Ecto neural progenitor cell (in vitro differentiated cells): ENCODE data around the gene PCGF3.
"Not testable (repeated sequence)": the region's sequence is repeated elsewhere in the genome, so short reads cannot be mapped to it uniquely, and the experiment has no call there.

Source experiments
- DNase-seq: peaks from one replicate; pipeline ENCODE4 v3.0.0-alpha.2; 2018; ENCODE audit warnings: low spot score

Gene PCGF3

DNA sequence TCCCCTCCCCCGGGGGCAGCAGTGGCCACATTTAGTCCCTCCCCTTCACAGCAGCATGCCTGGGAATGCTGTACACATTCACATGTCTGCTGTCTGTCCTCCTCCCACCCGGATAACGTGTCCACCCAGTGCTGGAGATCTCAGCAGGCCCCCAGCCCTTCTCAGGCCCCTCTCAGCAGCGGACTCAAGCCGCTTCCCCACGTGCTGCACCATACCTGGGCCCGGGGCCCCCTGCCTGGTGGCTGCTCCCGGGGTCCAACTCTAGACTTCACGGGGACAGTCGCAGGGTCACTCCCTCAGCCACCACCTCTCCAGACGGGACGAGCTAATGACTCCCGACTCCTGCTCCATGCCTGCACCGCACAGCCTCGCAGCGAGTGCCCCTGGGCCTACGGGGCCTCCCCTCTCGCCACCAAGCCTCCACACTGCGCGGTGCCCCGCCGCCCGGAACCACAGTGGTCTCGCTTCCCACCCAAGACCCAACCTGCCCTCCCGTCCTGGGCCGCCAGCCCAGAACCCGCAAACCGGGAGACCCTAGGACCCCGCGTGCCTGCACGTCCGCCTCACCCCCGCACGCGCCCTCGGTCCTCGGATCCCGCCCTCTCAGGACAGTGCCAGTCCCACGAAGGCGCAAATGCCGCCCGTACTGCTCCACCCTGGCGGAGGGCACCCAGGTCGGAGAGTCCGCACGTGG lies 1.3 kb upstream of the PCGF3 start:
- no peak for DNase-seq

GRCh38 chr4:704971-705277 lies 708 bp upstream of the PCGF3 start:
- no peak for DNase-seq

DNA sequence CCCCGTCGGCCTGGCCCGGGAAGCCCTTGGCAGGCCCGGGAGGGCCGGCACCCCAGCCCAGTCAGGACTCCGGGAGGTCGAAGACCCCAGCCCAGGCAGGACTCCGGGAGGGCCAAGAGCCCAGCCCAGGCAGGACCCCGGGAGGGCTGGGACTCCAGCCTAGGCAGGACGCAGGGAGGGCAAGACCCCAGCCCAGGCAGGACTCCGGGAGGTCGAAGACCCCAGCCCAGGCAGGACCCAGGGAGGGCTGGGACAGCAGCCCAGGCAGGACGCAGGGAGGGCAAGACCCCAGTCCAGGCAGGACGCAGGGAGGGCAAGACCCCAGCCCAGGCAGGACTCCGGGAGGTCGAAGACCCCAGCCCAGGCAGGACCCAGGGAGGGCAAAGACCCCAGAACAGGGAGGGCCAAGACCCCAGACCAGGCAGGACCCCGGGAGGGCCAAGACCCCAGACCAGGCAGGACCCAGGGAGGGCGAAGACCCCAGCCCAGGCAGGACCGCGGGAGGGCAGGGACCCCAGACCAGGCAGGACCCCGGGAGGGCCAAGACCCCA lies 526 bp downstream of the PCGF3 start:
- not testable (repeated sequence) for DNase-seq

GRCh38 chr4:706834-707598 lies 1.4 kb downstream of the PCGF3 start:
- DNase-seq: no peak

- DNase-seq: no peak
Measured at GRCh38 chr4:707929-708630, 2.4 kb downstream of the PCGF3 start.

DNA sequence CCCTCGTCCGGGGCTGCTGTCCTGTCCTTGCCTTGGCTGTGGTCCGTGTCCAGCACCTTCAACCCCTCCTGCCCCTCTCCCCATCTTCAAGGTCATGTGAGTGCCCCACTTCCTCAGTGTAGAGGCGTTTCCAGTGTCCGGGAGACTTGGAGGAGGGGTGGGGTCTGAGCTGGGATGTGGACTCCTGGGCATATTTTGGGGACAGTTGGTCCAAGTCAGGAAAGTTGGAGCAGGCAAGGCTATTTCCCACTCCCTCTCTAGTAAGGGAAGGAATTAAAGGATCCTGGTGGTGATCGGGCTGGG lies 3.0 kb downstream of the PCGF3 start:
- no peak for DNase-seq

DNA sequence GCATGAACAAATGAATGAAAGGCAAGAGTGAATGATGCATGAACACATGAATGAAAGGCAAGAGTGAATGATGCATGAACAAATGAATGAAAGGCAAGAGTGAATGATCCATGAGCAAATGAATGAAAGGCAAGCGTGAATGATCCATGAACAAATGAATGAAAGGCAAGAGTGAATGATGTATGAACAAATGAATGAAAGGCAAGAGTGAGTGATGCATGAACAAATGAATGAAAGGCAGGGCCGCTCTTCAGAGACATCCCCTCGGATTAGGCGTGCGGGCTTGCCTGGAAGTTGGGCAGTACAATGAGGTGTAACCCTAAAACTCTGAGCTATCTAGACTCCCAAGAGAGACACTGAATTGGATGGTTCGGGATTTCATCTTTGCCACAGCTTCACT lies 3.7 kb downstream of the PCGF3 start:
- DNase-seq: no peak

- DNase-seq: no peak
Measured at GRCh38 chr4:710116-710515, 4.5 kb downstream of the PCGF3 start.

DNA sequence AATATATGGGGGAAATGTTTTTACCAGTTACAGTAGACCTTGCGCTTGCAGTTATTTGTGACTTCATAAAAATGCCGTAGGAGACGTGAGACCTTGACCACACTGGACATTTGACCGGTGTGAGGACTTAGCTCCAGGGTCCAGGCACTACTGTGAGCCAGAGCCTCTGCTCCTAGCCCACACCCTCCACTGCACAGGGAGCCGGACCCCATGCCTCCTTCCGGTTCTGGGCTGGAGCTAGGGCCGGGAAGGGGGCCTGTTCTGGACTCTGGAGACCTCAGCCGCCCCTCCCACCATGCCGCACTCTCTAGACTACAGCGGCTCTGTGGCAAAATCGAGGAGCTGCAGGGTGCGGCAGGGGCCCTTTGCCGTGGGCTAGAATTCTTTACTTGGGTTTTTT lies 5.3 kb downstream of the PCGF3 start:
- DNase-seq: no peak

GRCh38 chr4:712093-712492 lies 6.5 kb downstream of the PCGF3 start:
- no peak for DNase-seq

DNA sequence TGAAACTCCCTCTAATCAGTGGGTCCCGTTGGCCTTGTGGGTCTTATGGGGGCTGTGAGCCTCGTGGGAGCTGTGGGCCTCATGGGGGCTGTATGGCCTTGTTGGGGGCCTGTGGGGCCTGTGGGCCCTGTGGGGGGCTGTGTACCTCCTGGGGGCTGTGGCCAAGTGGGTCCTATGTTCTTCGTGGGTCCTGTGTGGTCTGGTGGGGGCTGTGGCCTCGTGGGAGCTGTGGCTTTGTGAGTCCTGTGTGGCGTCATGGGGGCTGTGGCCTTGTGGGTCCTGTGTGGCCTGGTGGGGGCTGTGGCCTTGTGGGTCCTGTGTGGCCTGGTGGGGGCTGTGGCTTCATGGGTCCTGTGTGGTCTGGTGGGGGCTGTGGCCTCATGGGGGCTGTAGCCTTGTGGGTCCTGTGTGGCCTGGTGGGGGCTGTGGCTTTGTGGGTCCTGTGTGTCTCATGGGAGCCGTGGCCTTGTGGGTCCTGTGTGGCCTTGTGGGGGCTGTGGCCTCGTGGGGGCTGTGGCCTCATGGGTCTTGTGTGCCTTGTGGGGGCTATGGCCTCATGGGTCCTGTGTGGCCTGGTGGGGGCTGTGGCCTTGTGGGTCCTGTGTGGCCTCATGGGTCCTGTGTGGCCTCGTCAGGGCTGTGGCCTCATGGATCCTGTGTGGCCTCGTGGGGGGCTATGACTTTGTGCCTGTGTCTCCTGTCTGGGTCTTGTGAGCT lies 7.4 kb downstream of the PCGF3 start:
- no peak for DNase-seq

GRCh38 chr4:714087-714486 lies 8.5 kb downstream of the PCGF3 start:
- DNase-seq: no peak

- no peak for DNase-seq
Measured at GRCh38 chr4:717601-718320, 12.1 kb downstream of the PCGF3 start.

- no peak for DNase-seq
Measured at GRCh38 chr4:718460-718859, 12.8 kb downstream of the PCGF3 start.

- no peak for DNase-seq
Measured at GRCh38 chr4:720111-720860, 14.7 kb downstream of the PCGF3 start.

DNA sequence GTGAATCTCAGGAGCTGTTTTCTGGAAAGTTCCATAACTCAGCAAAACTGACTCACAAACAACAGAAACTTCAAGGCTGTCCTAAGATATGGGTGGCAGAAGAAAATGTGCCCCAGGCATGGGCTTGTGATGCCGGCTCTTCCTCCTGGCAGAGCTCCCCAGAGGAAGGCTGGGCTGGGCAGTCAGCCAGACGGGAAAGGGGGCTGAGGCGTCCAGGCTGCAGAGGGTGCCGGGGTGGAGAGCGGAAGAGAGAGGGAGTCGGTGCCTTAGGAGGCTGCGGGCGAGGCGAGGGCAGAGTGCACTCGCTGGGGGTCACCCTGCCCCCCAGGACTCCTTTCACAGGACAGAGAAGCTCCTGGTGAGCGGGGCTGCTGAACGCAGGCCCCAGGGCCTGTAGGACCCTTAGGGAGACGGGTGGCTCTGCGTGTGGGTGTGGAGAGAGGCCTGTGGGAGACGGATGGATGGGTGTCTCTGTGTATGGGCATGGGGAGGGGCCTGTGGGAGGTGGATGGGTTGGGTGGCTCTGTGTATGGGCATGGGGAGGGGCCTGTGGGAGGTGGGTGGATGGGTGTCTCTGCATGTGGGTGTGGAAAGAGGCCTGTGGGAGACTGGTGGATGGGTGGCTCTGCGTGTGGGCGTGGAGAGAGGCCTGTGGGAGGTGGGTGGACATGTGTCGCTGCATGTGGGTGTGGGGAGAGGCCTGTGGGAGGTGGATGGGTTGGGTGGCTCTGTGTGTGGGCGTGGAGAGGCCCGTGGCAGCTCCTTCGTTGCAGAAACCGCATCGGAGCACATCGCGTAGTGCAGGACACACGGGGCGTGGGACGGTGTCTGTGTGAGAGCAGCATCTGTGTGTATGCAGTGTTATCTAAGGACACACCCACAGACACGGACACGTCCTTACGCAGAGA lies 15.9 kb downstream of the PCGF3 start:
- DNase-seq: no peak

GRCh38 chr4:722169-722725 lies 16.6 kb downstream of the PCGF3 start:
- DNase-seq: no peak

DNA sequence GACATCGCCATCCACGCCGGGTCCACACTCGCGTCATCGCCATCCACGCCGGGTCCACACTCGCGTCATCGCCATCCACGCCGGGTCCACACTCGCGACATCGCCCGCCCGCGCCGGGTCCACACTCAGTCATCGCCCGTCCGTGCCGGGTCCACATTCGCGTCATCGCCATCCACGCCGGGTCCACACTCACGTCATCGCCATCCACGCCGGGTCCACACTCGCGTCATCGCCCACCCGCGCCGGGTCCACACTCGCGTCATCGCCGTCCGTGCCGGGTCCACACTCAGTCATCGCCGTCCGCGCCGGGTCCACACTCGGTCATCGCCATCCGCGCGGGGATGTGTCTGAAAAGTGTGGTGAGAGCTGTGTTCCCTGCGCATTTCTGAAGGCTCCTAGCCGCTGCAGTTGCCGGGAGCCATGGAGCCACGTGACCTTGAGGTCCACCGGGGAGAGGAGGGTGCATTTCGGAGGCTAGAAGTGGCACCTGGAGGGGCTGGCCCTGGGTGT lies 17.3 kb downstream of the PCGF3 start:
- DNase-seq: no peak

DNA sequence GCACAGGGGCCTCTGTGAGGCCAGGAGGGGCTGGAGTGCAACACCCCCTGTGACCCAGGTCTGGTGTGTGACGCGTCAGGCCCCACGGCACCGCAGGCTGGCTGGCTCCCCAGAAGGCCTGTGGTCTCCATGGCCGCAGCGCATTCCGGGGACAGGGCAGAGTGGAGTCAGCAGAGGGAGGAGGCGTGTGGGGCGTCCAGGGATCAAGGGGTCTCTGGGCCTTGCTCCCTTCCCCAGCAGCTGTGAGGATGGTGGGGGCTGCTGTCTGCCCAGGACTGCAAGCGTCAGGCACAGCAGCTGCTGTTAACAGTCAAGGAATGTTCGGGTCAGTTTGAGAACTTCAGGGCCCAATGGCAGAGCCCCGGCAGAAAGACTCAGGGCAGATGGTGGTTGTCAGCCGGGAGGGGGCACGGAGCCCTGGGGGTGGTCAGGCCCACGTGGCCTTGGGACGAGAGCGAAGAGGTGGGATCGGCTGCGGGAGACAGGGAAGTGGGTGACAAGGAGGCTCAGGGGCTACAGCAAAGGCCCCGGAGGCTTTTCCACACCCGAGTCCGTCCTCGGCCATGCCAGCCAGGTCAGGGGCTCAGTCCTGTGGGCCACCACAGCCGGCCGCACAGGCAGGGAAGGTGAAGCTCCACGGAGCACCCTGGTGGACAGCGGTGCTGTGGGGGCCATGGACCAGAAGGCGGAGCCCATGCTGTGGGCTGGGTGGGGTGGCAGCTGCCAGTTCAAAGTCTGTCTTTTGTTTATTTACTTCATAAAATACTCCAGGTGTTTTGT lies 18.3 kb downstream of the PCGF3 start:
- DNase-seq: no peak
